GM12878 (cell line): ENCODE data around the gene PSMD10. TPM values are rescaled to one million over a fixed set of nuclear protein-coding genes. Genes with fewer than 3 reads are reported as not detected.

Experiments
- ATF3 ChIP-seq: IDR thresholded peaks from 2 replicates; pipeline ENCODE4 v1.6.1; 2011; ENCODE audit warnings: low read depth, mild to moderate bottlenecking, low read length, moderate library complexity, borderline replicate concordance; ENCODE audit errors: extremely low read depth
- ATF7 ChIP-seq: fragments of 450-650 bp; IDR thresholded peaks from 2 replicates; pipeline ENCODE4 v1.6.1; 2016; ENCODE audit warnings: low read depth, mild to moderate bottlenecking
- BCL11A ChIP-seq: IDR thresholded peaks from 2 replicates; pipeline ENCODE4 v1.6.1; 2011; ENCODE audit warnings: low read depth, low read length
- DPF2 ChIP-seq: fragments of 450-650 bp; IDR thresholded peaks from 2 replicates; pipeline ENCODE4 v1.6.1; 2017; ENCODE audit warnings: mild to moderate bottlenecking
- EED ChIP-seq: sonication (generic); IDR thresholded peaks from 2 replicates; pipeline ENCODE4 v1.6.1; 2016; ENCODE audit warnings: antibody characterized with exemption, low read depth
- IKZF2 ChIP-seq, 2 experiments: fragments of 450-650 bp; IDR thresholded peaks; 2 replicates each; pipeline ENCODE4 v1.6.1; 2017; ENCODE audit warnings: mild to moderate bottlenecking in 2 of 2, moderate library complexity in 2 of 2
- MAX ChIP-seq: IDR thresholded peaks from 2 replicates; pipeline ENCODE4 v1.6.1; 2012; ENCODE audit warnings: low read depth, low read length, improper control_type of control experiment
- NFIC ChIP-seq: IDR thresholded peaks from 2 replicates; pipeline ENCODE4 v1.6.1; 2012; ENCODE audit warnings: low read depth, mild to moderate bottlenecking, inconsistent platforms, low read length, moderate library complexity
- POLR2A ChIP-seq: IDR thresholded peaks from 2 replicates; pipeline ENCODE4 v1.6.1; 2011; ENCODE audit warnings: low read depth, mild to moderate bottlenecking, low read length
- SIX5 ChIP-seq: IDR thresholded peaks from 2 replicates; pipeline ENCODE4 v1.6.1; 2011; ENCODE audit warnings: mild to moderate bottlenecking, low read depth, low read length, moderate library complexity; ENCODE audit not compliant: severe bottlenecking
- SUPT20H ChIP-seq: IDR thresholded peaks from 2 replicates; pipeline ENCODE4 v1.6.1; 2011; ENCODE audit warnings: low read depth, mild to moderate bottlenecking, low read length, moderate library complexity, borderline replicate concordance; ENCODE audit not compliant: control insufficient read depth
- TBL1XR1 ChIP-seq: IDR thresholded peaks from 2 replicates; pipeline ENCODE4 v1.6.1; 2012; ENCODE audit warnings: low read depth, low read length, improper control_type of control experiment
- ZBED1 ChIP-seq: IDR thresholded peaks from 2 replicates; pipeline ENCODE4 v1.6.1; 2016; ENCODE audit warnings: borderline replicate concordance
- ZBTB11 ChIP-seq: fragments of 450-650 bp; formaldehyde crosslinking; IDR thresholded peaks from 2 replicates; pipeline ENCODE4 v1.5.0; 2022; ENCODE audit warnings: mild to moderate bottlenecking, missing genetic modification characterization
- ZNF207 ChIP-seq: fragments of 450-650 bp; IDR thresholded peaks from 2 replicates; pipeline ENCODE4 v1.6.1; 2014; ENCODE audit warnings: antibody characterized with exemption, mild to moderate bottlenecking, borderline replicate concordance
- ZNF384 ChIP-seq: IDR thresholded peaks from 2 replicates; pipeline ENCODE4 v1.6.1; 2012; ENCODE audit warnings: low read depth, mild to moderate bottlenecking, low read length, improper control_type of control experiment, borderline replicate concordance
- polyA plus RNA-seq, 11 experiments: library from polyadenylated mRNA; depleted of rRNA in 4 of 11; unstranded in 6 of 11; stranded (reverse) in 5 of 11; fragments of >200 nt; fragmentation: Nextera tagmentation in 4 of 11; fragmentation: Illumina TruSeq in 1 of 11; extraction: Ambion mirVana in 4 of 11; extraction: Trizol in 1 of 11; gene quantifications; 1 replicate in 1 of 11; 2 replicates in 10 of 11; pipeline versions ENCODE4 v1.2.1 to v1.2.3, GENCODE V29; 2011 to 2016; ENCODE audit warnings: inconsistent platforms in 2 of 11, missing spikeins in 2 of 11, low read depth in 1 of 11
- total RNA-seq, 4 experiments: library from RNA; depleted of rRNA in 3 of 4; stranded (reverse); fragments of >200 nt in 3 of 4; fragmentation: Illumina TruSeq in 1 of 4; extraction: Trizol in 1 of 4; gene quantifications; 2 replicates each; pipeline versions ENCODE4 v1.2.1 to v1.2.3, GENCODE V29; 2013 to 2021

Gene PSMD10
- total and polyA plus RNA-seq, 10 of the 15 experiments (the other 5 are each of a cell fraction or from before 2014, with no cell fraction given): 46.9 to 152 (median 75.4) TPM

- TF ChIP-seq ZBTB11 (CRISPR knock-in tag): no peak
- TF ChIP-seq BCL11A: no peak
- no peak for TF ChIP-seq EED
- TF ChIP-seq SIX5: peak; percentile 88
- TF ChIP-seq NFIC: no peak
- 0 out of 2 replicates have a peak, but pooled peaks have one; percentile 20 for TF ChIP-seq TBL1XR1
- TF ChIP-seq ZBED1: no peak
- TF ChIP-seq MAX: no peak
- TF ChIP-seq POLR2A: peak; percentile 84
- peak; percentile 34; the same call in 1 of the 2 replicates for TF ChIP-seq ATF7
- TF ChIP-seq SUPT20H: no peak
- no peak for TF ChIP-seq ZNF384
- no peak for TF ChIP-seq DPF2
- no peak for TF ChIP-seq ATF3
- no peak for TF ChIP-seq ZNF207
- TF ChIP-seq IKZF2 (IDR thresholded peaks at IDR 0.05): peak in 1 of 2 experiments; percentile 23; a peak in 1 of 4 replicates
Measured at GRCh38 chrX:108091264-108091877, at the start of gene PSMD10, which contains the start of gene ATG4A (continued).
